Stimulated activated naive CD8-positive, alpha-beta T cell treated with anti-CD3 and anti-CD28 coated beads, Interleukin-15, Interleukin-2, amounts not matched to agents 100 ng/mL and 50 ng/mL, for 24 hours (primary cell): ENCODE measurements around the gene INPP5A.
A peak's percentile ranks its signal among the peaks of the same experiment; 100 is the strongest.
"Not testable (repeated sequence)": the region's sequence is repeated elsewhere in the genome, so short reads cannot be mapped to it uniquely, and the experiment has no call there.

ENCODE experiments used
- H3K27ac Mint-ChIP-seq: one replicate; pipeline ENCODE4 v1.8.0; 2021; ENCODE audit warnings: mild to moderate bottlenecking, mixed read lengths
- H3K27me3 Mint-ChIP-seq: one replicate; pipeline ENCODE4 v1.8.0; 2021; ENCODE audit warnings: mixed read lengths
- H3K36me3 Mint-ChIP-seq: one replicate; pipeline ENCODE4 v1.8.0; 2021; ENCODE audit warnings: low read depth, mixed read lengths
- H3K4me1 Mint-ChIP-seq: one replicate; pipeline ENCODE4 v1.8.0; 2021; ENCODE audit warnings: low read depth, mixed read lengths
- H3K4me3 Mint-ChIP-seq: one replicate; pipeline ENCODE4 v1.8.0; 2021; ENCODE audit warnings: mild to moderate bottlenecking, mixed read lengths
- H3K9me3 Mint-ChIP-seq: one replicate; pipeline ENCODE4 v1.8.0; 2021; ENCODE audit warnings: mixed read lengths

The INPP5A gene

DNA sequence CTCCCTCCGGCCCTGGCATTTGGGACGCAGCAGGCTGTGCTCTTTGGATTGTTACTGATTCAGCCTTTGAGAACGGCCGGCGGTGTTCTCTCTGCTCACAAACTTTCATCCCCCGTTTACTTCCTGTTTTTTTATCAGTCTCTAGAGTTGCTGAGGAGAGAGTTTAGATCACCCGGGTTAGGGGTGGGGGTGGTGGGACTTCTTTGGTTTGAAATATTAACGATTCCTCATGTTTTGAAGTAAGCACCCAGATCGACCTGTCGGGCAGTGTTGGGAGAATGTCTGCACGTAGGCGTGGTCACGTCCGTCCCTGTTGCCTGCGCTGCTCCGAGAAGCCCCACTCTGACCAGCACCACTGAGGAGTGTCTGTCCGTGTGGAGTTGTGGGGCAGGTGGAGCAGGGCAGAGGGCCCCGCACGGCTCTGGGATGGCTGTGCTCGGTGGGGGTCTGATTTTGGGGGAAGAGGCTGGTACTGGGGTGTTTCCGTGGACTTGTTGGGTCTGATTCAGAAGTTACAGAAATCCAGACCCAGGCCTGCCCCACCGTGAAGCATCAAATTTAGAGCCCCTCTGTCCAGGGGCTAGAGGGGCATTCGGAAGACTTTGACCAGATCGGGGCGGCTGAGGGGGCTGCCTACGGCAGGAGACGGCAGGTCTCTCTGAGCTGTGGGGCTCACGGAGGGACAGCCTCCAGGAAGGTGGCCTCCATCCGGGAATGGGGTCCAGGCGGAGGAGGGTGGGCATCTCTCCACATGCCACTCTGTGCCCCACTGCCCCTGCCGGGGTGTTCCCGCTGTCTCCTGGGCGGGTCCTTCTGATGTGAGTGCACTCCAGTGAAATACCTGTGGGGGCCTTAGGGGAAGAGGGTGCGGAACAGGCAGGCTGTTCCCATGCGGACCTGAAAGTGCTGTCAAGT is 7.4 kb downstream of the INPP5A start:
- H3K4me3 Mint-ChIP-seq: peak overlapping the region; percentile 68
- H3K9me3 Mint-ChIP-seq: no peaks in the 10 kb centered on the region
- peak overlapping the region; percentile 51 for H3K27ac Mint-ChIP-seq
- H3K27me3 Mint-ChIP-seq: no peaks in the 10 kb centered on the region
- H3K4me1 Mint-ChIP-seq: peaks cover 89% of the 10 kb centered on the region
- peaks cover 5% of the 10 kb centered on the region for H3K36me3 Mint-ChIP-seq

DNA sequence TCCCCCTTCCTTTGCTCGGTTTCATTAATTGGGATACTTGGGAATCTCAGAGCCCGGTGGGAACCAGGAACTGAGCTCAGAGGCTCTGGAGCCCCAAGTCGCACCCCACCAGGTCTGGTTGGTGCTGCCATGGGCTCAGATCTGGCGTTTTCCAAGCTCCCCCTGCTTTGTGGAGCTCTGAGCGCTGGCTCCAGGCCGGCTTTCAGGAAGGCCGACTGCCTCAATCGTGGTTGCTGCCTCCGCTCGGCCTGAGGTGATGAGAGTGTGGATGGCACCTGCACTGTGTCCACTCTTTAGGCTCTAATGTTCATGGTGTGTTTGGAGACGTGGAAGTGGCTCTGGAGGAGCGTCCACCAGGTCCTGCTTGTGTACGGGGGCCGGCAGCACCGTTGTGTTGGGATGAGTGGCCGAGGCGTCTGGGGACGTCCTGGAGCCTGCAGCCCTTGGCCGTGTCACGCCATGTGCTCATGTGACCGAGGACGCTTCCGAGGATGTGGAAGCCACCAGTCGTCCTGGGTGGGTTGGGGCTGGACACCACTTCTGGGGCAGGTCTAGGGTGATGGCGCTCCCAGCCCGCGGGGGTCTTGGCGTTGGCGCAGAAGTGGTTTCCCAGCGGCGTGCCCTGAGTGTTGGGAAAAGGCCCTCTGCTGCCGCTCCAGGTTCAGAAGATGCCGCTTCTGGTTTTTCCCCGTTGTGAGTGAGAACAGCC is 8.2 kb downstream of the INPP5A start:
- H3K27me3 Mint-ChIP-seq: no peaks in the 10 kb centered on the region

DNA sequence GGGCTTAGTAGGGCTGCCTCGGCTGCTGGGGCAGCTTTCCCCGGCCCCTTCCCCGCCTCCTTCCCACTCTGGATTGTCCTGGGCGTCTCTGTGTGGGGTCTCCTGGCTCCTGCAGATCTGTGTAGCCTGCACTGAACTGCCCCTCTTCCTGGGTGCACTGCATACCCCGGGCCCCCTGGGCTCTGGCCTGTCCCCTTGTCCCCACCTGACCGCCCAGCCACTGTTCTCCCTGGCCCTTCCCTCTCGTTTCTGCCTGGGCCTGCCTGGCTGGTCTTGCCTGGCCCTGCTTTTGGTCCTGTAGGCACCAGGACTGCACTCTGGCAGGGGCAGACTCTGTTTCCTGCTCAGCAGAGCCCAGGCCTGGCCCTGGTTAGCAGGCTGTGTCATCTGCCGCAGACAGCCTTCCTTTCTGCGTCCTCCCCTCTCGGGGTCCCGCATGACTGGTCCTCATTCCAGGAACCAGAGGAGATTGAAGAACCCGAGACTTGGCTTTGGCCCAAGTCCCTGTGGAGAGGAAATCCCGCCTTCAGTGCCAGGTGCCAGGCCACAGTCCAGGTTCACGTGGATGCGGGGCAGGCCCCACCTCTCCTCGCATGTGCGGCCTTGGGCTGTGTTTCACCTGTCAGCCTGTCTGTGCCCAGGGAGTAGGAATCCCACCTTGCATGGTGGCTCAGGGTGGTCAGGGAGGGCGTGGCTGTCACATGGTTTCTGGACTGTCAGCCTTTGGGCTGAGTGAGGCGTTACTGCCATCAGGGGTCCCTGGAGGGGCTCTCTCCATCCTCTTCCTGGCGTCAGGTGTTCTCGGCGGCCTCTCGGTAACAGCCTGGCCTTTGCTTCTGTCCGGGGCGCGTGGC is 9.2 kb downstream of the INPP5A start:
- Mint-ChIP-seq H3K36me3 (no peaks in the 10 kb centered on the region), H3K4me3 (no peak overlapping the region), H3K9me3 (no peaks in the 10 kb centered on the region), H3K27me3 (no peaks in the 10 kb centered on the region), H3K4me1 (peaks cover 71% of the 10 kb centered on the region), H3K27ac (no peak overlapping the region)

More for the DNA sequence above, 8.2 kb downstream of the INPP5A start:
- peaks cover 81% of the 10 kb centered on the region for H3K4me1 Mint-ChIP-seq
- H3K36me3 Mint-ChIP-seq: peaks cover 5% of the 10 kb centered on the region
- H3K4me3 Mint-ChIP-seq: peak overlapping the region; percentile 13
- H3K9me3 Mint-ChIP-seq: no peaks in the 10 kb centered on the region
- H3K27ac Mint-ChIP-seq: peak overlapping the region; percentile 21

DNA sequence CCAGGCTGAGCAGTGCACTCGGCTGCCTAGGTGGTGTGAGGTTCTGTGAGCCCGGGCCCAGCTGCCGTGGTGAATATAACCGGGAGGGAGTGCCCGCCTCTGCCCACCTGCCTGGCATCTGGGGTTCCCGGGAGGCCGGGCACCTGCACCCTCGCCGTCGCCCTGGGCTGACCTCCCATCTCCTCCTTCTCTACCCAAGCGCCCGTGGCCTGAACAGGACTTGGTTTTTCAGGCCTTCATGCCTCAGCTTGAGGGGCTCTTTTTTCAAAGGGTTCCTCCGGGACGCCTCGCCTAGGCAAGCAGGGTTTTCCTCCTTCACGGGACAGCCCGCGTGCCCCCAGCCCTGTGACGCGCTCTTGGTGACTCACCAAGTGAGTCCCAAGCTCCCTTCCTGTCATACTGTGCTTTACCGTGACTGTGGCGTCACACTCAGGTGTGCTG is 9.9 kb downstream of the INPP5A start:
- peaks cover 65% of the 10 kb centered on the region for H3K4me1 Mint-ChIP-seq
- H3K4me3 Mint-ChIP-seq: no peak overlapping the region
- H3K9me3 Mint-ChIP-seq: no peaks in the 10 kb centered on the region
- H3K27ac Mint-ChIP-seq: no peak overlapping the region
- H3K36me3 Mint-ChIP-seq: no peaks in the 10 kb centered on the region
- no peaks in the 10 kb centered on the region for H3K27me3 Mint-ChIP-seq

DNA sequence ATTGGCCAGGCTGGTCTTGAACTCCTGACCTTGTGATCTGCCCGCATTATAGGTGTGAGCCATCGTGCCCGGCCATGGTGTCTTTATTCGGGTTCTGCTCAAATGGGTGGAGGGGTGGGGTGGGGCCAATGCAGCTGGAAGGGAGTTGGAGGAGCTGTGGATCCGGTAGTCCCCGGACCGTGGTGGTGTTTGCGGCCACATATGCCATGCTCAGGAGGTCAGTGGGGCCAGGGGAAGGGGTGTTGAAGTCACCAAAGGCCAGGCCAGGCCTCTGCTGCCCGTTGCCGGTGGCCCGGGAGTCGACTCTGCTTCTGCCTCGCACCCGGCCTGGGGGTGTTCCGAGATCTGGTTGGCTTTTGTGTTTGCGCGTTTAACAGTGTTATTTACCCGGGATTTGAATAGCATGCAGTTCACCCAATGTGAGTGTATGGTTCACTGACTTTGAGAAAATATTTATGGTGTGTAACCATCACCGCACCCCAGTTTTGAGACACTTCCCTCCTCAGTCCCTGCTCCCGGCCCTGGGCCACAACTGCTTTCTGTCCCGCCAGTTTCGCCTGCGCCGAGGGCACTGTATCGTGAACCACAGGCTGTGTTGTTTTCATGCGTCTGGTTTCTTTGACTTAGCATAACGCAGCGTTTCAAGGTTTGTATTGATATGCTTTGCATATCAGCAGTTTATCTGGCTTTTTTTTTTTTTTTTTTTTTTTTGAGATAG is 10.7 kb downstream of the INPP5A start:
- H3K36me3 Mint-ChIP-seq: no peaks in the 10 kb centered on the region
- H3K4me1 Mint-ChIP-seq: peaks cover 57% of the 10 kb centered on the region
- H3K27ac Mint-ChIP-seq: no peak overlapping the region
- no peak overlapping the region for H3K4me3 Mint-ChIP-seq
- H3K9me3 Mint-ChIP-seq: no peaks in the 10 kb centered on the region
- H3K27me3 Mint-ChIP-seq: no peaks in the 10 kb centered on the region

DNA sequence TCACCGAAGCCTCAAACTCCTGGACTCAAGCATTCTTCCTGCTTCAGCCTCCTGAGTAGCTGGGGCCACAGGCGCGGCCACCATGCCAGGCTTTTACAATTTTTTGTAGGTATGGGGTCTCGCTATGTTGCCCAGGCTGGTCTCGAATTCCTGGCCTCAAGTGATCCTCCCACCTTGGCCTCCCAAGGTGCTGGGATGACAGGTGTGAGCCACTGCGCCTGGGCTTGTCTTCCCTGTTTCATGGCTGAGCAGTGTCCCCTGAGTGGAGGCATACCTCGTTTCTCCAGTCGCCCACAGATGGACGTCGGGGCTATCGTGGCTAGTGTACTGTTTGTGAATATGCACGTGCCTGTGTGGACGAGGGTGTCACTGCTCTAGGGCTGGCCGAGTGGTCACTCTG is 11.3 kb downstream of the INPP5A start:
- Mint-ChIP-seq H3K4me3 (no peak overlapping the region), H3K27ac (no peak overlapping the region), H3K4me1 (peaks cover 53% of the 10 kb centered on the region), H3K36me3 (no peaks in the 10 kb centered on the region), H3K9me3 (no peaks in the 10 kb centered on the region), H3K27me3 (no peaks in the 10 kb centered on the region)

DNA sequence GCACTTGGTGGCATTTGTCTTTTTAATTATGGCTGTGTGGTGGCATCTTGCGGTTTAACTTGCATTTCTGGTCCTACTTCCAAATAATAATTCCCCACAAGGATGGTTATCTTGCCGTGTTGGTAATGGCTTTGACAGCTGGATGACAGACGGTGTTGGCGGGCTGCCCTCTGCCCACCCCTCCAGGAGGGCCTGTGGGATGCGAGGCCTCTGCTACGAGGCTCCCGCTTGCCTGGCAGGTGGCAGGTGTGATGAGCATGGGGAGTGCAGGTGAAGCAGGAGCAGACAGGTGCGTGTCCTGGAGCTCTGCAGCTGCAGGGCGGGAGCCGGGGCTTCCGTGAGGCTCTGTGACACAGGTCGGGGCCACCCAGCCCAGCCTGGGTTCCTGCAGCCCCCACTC is 11.8 kb downstream of the INPP5A start:
- Mint-ChIP-seq H3K27me3 (no peaks in the 10 kb centered on the region), H3K4me1 (peaks cover 48% of the 10 kb centered on the region), H3K27ac (no peak overlapping the region), H3K36me3 (no peaks in the 10 kb centered on the region), H3K9me3 (no peaks in the 10 kb centered on the region), H3K4me3 (no peak overlapping the region)

DNA sequence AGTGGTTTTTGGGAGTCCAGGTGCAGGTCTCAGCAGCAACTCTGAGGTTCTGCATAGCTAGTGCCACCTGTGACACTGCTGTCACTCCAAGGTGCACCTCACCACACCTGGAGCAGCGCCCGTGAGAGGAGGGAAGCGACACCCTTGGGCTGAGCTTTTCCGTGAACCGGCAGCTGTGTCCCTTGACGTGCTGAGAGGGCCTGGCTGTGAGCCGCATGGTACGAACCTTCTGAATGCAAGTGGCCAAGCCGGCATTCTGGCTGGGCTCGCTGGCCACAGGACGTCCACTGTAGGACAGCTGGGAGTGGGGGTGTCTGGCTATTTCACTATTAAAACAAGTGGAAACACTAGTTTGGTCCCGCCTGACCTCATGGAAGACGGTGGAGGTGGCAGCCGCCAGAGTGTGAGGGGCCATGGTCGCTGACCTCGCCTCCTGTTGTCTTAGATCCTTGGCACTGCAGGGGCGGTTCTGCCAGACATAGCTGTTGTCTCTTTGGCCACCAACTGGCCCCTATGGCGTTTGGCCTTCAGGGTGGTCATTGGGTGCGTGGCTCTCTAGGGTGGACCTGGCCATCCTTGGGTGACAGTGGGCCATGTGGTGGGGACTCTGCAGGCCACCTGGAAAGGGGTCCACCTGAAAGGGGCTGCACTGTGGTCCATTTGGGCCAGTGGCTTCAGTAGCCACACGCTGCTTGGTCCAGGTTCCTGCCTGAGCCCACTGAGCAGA is 12.9 kb downstream of the INPP5A start:
- Mint-ChIP-seq H3K36me3 (no peaks in the 10 kb centered on the region), H3K27ac (no peak overlapping the region), H3K27me3 (no peaks in the 10 kb centered on the region), H3K4me3 (peak overlapping the region; percentile 67), H3K9me3 (no peaks in the 10 kb centered on the region), H3K4me1 (peaks cover 37% of the 10 kb centered on the region)

DNA sequence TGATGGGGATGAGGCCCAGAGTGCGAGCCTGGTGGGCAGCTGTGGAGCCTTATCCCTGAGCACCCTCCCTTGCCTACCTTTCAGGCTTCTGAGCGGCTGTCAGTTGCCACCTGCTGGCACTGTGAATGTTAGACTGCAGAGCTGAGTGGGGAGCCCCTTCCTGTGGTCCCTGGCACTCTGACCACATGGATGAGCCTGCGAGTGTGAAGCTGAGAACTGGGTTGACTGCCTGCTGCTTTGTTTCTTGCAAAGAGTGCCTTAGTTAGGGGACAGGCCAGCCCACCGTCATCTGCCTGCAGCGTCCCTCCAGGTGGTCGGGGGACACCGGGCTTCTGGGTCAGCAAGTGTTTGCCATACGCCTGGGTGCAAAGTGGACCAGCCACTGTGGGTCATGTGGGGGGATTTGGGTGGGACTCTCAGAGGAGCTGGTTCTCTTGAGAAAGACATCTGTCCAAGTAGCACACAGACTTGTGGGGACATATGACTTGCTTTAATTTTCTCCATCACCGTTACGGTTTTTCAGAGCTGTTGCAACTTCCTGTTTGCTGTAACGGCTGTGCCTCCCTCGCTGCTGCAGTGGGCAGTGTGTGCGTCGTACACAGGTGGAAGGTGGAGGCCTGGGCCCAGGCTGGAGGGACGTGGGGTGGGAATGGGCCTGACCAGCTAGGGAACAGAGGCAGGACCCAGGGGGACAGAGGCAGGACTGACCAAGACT is 13.7 kb downstream of the INPP5A start:
- Mint-ChIP-seq H3K4me3 (peak overlapping the region; percentile 67), H3K27ac (peak overlapping the region; percentile 40), H3K36me3 (no peaks in the 10 kb centered on the region), H3K4me1 (peaks cover 32% of the 10 kb centered on the region), H3K27me3 (no peaks in the 10 kb centered on the region), H3K9me3 (no peaks in the 10 kb centered on the region)

DNA sequence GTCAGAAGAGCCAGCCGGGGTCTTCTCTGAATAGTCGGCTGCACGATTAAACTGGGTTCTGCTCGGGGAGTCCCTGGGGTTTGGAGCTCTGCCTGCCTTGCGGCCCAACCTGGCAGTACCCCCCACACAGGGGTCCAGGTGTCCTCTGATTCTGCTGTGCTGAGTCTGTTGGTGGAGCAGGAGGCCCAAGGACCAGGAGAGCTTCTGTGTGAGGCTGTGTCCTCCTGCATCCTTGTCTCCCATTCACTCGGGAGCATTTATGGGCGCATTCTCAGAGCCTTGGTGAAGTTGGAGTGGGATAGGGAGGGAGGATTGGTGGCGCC is 14.2 kb downstream of the INPP5A start:
- Mint-ChIP-seq H3K4me3 (peak overlapping the region; percentile 67), H3K9me3 (no peaks in the 10 kb centered on the region), H3K36me3 (no peaks in the 10 kb centered on the region), H3K27me3 (no peaks in the 10 kb centered on the region), H3K4me1 (peaks cover 32% of the 10 kb centered on the region), H3K27ac (no peak overlapping the region)

DNA sequence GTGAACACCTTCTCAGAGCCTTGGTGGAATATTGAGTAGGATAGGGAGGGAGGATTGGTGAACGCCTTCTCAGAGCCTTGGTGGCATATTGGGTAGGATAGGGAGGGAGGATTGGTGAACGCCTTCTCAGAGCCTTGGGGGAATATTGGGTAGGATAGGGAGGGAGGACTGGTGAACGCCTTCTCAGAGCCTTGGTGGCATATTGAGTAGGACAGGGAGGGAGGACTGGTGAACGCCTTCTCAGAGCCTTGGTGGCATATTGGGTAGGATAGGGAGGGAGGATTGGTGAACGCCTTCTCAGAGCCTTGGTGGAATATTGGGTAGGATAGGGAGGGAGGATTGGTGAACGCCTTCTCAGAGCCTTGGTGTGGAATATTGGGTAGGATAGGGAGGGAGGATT is 15.0 kb downstream of the INPP5A start:
- H3K9me3 Mint-ChIP-seq, H3K4me3 Mint-ChIP-seq, H3K27me3 Mint-ChIP-seq, H3K36me3 Mint-ChIP-seq, H3K27ac Mint-ChIP-seq: not testable (repeated sequence)
- H3K4me1 Mint-ChIP-seq: peaks cover 32% of the 10 kb centered on the region

DNA sequence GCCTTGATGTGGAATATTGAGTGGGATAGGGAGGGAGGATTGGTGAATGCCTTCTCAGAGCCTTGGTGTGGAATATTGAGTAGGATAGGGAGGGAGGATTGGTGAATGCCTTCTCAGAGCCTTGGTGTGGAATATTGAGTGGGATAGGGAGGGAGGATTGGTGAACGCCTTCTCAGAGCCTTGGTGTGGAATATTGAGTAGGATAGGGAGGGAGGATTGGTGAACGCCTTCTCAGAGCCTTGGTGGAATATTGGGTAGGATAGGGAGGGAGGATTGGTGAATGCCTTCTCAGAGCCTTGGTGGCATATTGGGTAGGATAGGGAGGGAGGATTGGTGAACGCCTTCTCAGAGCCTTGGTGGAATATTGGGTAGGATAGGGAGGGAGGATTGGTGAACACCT is 16.0 kb downstream of the INPP5A start:
- H3K27me3 Mint-ChIP-seq, H3K9me3 Mint-ChIP-seq, H3K27ac Mint-ChIP-seq, H3K36me3 Mint-ChIP-seq, H3K4me3 Mint-ChIP-seq: not testable (repeated sequence)
- peaks cover 26% of the 10 kb centered on the region for H3K4me1 Mint-ChIP-seq

DNA sequence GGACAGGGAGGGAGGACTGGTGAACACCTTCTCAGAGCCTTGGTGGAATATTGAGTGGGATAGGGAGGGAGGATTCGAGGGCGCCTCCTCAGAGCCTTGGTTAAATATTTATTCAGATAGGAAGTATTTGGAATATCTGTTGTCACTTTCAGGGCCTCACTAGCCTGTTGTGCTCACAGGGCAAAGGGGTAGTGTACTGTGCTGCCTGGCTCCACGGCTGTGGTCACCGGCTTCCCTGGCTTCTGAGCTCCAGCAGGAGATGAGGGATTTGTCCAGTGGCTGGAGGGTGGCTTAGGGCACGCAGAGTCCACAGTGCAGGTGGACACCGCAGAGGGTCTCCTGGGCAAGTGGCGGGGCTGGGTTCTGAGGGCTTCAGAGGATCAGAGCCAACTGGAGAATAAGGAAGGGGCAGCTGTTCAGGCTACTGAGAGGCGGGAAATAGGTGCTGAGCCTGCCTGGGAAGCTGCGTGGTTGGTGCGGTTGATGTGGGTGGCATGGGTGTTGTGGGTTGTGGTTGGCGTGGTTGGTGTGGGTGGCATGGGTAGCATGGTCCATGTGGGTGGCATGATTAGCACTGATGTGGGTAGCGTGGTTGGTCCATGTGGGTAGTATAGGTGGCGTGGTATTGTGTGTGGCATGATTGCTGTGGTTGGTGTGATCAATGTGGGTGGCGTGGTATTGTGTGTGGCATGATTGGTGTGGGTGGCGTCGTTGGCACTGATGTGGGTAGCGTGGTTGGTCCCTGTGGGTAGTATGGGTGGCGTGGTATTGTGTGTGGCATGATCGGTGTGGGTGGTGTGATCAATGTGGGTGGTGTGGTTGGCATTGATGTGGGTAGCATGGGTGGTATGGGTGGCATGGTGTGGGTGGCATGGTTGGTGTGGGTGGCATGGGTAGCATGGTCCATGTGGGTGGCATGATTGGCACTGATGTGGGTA is 16.7 kb downstream of the INPP5A start:
- H3K4me1 Mint-ChIP-seq: peaks cover 24% of the 10 kb centered on the region
- no peaks in the 10 kb centered on the region for H3K27me3 Mint-ChIP-seq

More for the DNA sequence above, 16.7 kb downstream of the INPP5A start:
- no peaks in the 10 kb centered on the region for H3K36me3 Mint-ChIP-seq
- no peak overlapping the region for H3K4me3 Mint-ChIP-seq
- H3K27ac Mint-ChIP-seq: no peak overlapping the region
- no peaks in the 10 kb centered on the region for H3K9me3 Mint-ChIP-seq
